ENCODE results near the gene SLC9A9.

The SLC9A9 gene

GRCh38 chr3:143590660-143591059 lies 257.6 kb downstream of the SLC9A9 start:
- no peak for DNase-seq

GRCh38 chr3:143586576-143586975 lies 261.7 kb downstream of the SLC9A9 start:
- no peak for DNase-seq

- DNase-seq: no peak
Observed at GRCh38 chr3:143585720-143586456, 262.4 kb downstream of the SLC9A9 start.

- DNase-seq: no peak
Observed at GRCh38 chr3:143584474-143584873, 263.8 kb downstream of the SLC9A9 start.

- no peak for DNase-seq
Observed at GRCh38 chr3:143581972-143582722, 266.1 kb downstream of the SLC9A9 start.

GRCh38 chr3:143578810-143579435 lies 269.3 kb downstream of the SLC9A9 start:
- DNase-seq: no peak

- DNase-seq: no peak
Observed at GRCh38 chr3:143576568-143577270, 271.5 kb downstream of the SLC9A9 start.

GRCh38 chr3:143574933-143575332 lies 273.3 kb downstream of the SLC9A9 start:
- no peak for DNase-seq

GRCh38 chr3:143573610-143574303 lies 274.5 kb downstream of the SLC9A9 start:
- DNase-seq: no peak

GRCh38 chr3:143571548-143571947 lies 276.7 kb downstream of the SLC9A9 start:
- DNase-seq: no peak

GRCh38 chr3:143567823-143568222 lies 280.4 kb downstream of the SLC9A9 start:
- DNase-seq: no peak

GRCh38 chr3:143565951-143566350 lies 282.3 kb downstream of the SLC9A9 start:
- no peak for DNase-seq

GRCh38 chr3:143563786-143564185 lies 284.5 kb downstream of the SLC9A9 start:
- DNase-seq: no peak

GRCh38 chr3:143562789-143563188 lies 285.5 kb downstream of the SLC9A9 start:
- DNase-seq: no peak

- DNase-seq: no peak
Observed at GRCh38 chr3:143559296-143559695, 289.0 kb downstream of the SLC9A9 start.

GRCh38 chr3:143552851-143553250 lies 295.4 kb downstream of the SLC9A9 start:
- DNase-seq: no peak

- DNase-seq: no peak
Observed at GRCh38 chr3:143551761-143552160, 296.5 kb downstream of the SLC9A9 start.

GRCh38 chr3:143548861-143549497 lies 299.3 kb downstream of the SLC9A9 start:
- no peak for DNase-seq

GRCh38 chr3:143548393-143548792 lies 299.9 kb downstream of the SLC9A9 start:
- DNase-seq: no peak

- no peak for DNase-seq
Observed at GRCh38 chr3:143538577-143538981, 309.7 kb downstream of the SLC9A9 start.

- no peak for DNase-seq
Observed at GRCh38 chr3:143538061-143538460, 310.2 kb downstream of the SLC9A9 start.
